ENCODE data around the gene FAM72A.

Gene FAM72A

DNA sequence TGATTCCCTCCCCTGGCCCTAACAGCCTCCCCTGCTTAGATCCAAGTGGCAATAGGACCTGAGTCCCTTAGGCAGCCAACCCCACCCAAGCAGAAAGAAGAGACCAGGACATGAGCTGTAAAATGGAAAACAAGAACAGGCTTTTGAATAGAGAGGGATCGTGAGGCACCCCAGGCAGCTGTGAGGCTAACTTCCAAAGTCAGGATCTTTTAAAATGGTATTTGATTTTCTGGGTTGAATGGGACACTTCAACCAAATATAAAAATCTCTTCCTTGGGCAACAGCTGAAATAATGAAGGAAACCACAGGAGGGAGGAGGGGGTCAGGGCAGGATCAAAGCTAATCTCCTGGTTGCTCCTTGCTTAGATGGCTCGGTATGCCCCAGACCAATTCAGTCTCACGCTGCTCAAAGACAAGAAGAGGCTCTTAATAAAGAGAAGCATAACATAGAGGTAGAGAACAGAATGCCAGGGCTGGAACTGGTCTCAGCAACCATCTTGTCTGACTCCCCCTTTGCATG is 56.8 kb downstream of the FAM72A start:
- DNase-seq, result no peak

DNA sequence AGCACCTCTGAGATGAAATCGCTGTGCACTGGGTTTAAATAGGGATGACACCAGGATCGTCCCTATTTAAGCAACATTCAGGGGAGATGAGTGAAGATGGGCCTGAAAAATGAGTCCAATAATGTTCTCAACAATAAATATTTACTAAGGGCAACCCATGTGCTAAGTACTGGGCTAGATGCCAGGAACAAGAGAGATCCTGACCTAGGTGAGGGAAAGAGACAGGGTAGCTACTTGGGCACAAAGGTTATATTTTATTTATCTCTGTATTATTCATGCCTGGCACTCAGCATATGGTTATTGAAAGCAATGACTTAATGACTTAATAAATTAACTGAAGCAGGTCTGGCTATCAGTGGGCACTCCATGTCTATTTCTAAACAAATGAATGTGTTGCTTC is 58.0 kb downstream of the FAM72A start:
- DNase-seq, result no peak

DNA sequence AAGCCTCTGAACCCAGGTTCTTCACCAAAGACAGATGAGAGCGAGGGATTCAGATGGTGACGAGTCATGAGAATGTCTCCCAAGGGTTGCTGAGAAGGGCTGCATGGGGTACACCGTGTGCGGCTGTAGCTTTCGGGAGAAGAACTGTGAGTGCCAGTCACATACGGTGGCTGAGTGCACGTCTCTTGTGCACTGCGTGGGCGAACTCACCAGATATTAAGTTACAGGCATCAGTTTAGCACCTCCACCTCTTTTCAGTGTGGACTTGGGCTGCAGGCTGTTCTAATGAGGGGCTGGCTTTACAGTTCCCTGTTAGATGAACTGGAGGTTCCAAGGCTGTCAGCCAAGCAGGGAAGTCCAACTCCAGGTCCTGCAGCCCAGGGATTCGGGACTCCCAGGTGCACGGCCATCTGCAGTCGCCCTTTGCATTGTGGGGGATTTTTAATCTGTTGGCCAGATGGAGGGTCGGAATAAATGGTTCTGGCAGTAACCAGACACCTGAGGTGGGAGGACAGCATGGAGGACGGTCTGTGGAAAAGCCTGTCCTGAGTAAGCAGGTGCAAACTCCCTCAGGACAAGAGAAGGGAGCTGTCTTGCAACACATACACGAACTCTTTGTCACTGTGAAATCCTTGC is 59.0 kb downstream of the FAM72A start:
- no peak for DNase-seq

DNA sequence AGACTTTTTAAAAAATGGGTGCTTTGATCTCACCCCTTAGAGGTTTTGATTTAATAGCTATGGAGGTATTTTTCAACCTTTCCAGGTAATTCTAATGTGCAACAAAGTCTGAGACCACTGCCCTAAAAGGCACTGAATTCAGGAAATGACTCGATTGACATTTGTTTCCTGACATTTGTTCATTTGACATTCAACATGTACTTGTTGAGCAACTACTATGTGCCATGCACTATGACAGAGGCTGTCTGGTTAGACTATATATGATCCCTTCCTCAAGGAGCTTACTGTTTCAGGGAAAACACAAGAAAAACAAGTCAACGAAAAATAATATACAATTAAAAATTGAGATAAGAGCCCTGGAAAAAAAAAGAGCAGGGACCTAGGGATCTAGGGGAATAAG is 59.9 kb downstream of the FAM72A start:
- DNase-seq, result no peak

DNA sequence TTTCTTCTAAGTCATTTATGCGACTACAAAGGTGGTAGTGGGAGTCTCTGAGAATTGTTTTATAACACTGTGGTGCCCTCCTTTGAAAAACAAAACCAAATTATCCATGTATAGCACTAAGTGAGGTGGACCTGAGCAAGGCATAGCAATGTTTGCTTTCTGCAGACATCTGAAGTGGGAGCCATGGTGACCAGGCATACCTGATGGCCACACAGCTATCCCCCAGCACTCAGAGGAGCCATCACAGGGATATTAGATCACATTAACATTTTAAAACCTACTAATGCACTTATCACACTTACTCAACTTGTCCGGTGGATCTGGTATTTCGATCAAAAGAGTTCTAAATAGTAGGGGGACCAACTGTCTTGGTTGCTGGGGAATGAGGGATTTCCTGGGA is 60.6 kb downstream of the FAM72A start:
- no peak for DNase-seq

DNA sequence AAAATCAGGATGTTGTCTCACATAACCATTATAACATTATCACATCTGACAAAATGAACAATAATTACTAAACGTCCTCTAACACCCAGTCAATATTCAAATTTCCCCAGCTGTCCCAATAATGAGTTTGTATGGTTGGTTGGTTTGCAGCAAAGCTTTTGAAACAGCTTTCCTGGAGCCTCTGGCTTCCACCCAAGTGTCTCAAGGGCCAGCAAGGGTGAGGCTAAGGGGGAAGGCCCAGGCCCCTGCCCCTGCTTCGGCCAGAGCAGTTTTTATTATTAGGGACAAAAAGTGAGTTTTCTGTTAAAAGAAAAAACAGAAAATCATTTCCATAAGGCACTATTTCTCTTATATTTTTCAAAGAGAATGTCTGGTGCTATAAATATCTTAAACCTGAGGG is 66.4 kb downstream of the FAM72A start:
- DNase-seq, result no peak
